DND-41 (cell line): ENCODE results near the gene HDAC4.

Experiments used
- ATAC-seq: fragments of 200-7000 bp; cut with Tn5 transposase; 3 replicates; pipeline ENCODE4 v1.9.1; 2021; ENCODE audit warnings: low read depth; ENCODE audit not compliant: insufficient read depth
- DNase-seq: peaks from one replicate; pipeline ENCODE4 v3.0.0-alpha.2; 2020
- H2AFZ ChIP-seq: 2 replicates; pipeline ENCODE4 v1.6.0; 2012; ENCODE audit warnings: low read depth, low read length
- H3K27ac ChIP-seq: 2 replicates; pipeline ENCODE4 v1.5.1; 2012; ENCODE audit warnings: low read length, inconsistent platforms
- H3K27me3 ChIP-seq: fragments of 200-600 bp; sonication (generic); 2 replicates; pipeline ENCODE4 v1.6.0; 2012; ENCODE audit warnings: low read length, mild to moderate bottlenecking, inconsistent platforms; ENCODE audit not compliant: insufficient read depth, poor library complexity
- H3K36me3 ChIP-seq: 2 replicates; pipeline ENCODE4 v1.5.1; 2012; ENCODE audit warnings: low read length, inconsistent platforms; ENCODE audit not compliant: insufficient read depth
- H3K4me1 ChIP-seq: 2 replicates; pipeline ENCODE4 v1.5.1; 2012; ENCODE audit warnings: mild to moderate bottlenecking, low read length; ENCODE audit not compliant: insufficient read depth
- H3K4me2 ChIP-seq: 2 replicates; pipeline ENCODE4 v1.6.0; 2012; ENCODE audit warnings: mild to moderate bottlenecking, moderate library complexity, low read length, inconsistent platforms; ENCODE audit not compliant: insufficient read depth
- H3K4me3 ChIP-seq, 2 experiments: fragments of 200-600 bp in 1 of 2; shearing (Covaris generic) in 1 of 2; 2 replicates each; pipeline ENCODE4 v1.5.1; 2012 to 2016; ENCODE audit warnings: inconsistent platforms in 2 of 2, low read length in 2 of 2, mild to moderate bottlenecking in 2 of 2, low read depth in 1 of 2, moderate library complexity in 1 of 2
- H3K79me2 ChIP-seq: 2 replicates; pipeline ENCODE4 v1.6.0; 2012; ENCODE audit warnings: low read length, inconsistent platforms; ENCODE audit not compliant: insufficient read depth
- H3K9ac ChIP-seq: 2 replicates; pipeline ENCODE4 v1.6.0; 2012; ENCODE audit warnings: low read depth, mild to moderate bottlenecking, inconsistent platforms, low read length, moderate library complexity
- H3K9me3 ChIP-seq: 2 replicates; pipeline ENCODE4 v1.5.1; 2012; ENCODE audit warnings: low read length, moderate library complexity, mild to moderate bottlenecking, inconsistent platforms; ENCODE audit not compliant: insufficient read depth, severe bottlenecking
- H4K20me1 ChIP-seq: 2 replicates; pipeline ENCODE4 v1.6.0; 2012; ENCODE audit warnings: low read length; ENCODE audit not compliant: insufficient read depth
- EZH2 ChIP-seq: IDR thresholded peaks from 3 replicates; pipeline ENCODE4 v1.6.1; 2012; ENCODE audit warnings: borderline replicate concordance, low read depth, mild to moderate bottlenecking, moderate library complexity, low read length, inconsistent platforms; ENCODE audit not compliant: severe bottlenecking
- TF ChIP-seq, protein P1 (sequence below): IDR thresholded peaks from 2 replicates; pipeline ENCODE4 v1.5.1; 2012; ENCODE audit warnings: borderline replicate concordance, low read length, moderate library complexity, mild to moderate bottlenecking; ENCODE audit not compliant: poor library complexity, severe bottlenecking; ENCODE audit errors: extremely low read depth

The HDAC4 gene

DNA sequence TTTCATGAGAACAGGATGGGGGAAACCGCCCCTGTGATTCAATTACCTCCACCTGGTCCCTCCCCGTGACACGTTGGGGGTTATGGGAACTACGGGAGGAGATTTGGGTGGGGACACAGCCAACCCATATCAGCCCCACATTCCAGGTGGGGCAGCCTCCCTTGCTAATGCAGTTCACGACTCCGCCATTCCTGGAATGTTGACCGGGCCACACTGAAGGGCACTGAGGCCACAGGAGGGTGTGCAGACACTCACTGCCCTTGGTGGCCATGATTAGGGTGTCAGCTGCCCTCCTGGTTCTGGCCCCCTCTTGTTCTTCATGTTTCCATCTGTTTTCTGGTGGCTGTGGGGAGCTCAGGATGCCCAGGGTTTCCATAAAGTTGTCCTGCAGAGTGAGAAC, 376.6 kb downstream of the HDAC4 start:
- Histone ChIP-seq H3K27ac (no peak overlapping the region), H3K9me3 (no peaks in the 10 kb centered on the region), H3K9ac (no peak overlapping the region), H3K4me1 (no peaks in the 10 kb centered on the region), H3K79me2 (no peaks in the 10 kb centered on the region), H3K36me3 (no peaks in the 10 kb centered on the region), H3K4me2 (no peak overlapping the region), H3K27me3 (peaks cover 51% of the 10 kb centered on the region), H2AFZ (no peak overlapping the region), H3K4me3 (no peak overlapping the region), H4K20me1 (no peaks in the 10 kb centered on the region)
- DNase-seq (no peak), ATAC-seq (no peak)
- TF ChIP-seq, protein P1, sequence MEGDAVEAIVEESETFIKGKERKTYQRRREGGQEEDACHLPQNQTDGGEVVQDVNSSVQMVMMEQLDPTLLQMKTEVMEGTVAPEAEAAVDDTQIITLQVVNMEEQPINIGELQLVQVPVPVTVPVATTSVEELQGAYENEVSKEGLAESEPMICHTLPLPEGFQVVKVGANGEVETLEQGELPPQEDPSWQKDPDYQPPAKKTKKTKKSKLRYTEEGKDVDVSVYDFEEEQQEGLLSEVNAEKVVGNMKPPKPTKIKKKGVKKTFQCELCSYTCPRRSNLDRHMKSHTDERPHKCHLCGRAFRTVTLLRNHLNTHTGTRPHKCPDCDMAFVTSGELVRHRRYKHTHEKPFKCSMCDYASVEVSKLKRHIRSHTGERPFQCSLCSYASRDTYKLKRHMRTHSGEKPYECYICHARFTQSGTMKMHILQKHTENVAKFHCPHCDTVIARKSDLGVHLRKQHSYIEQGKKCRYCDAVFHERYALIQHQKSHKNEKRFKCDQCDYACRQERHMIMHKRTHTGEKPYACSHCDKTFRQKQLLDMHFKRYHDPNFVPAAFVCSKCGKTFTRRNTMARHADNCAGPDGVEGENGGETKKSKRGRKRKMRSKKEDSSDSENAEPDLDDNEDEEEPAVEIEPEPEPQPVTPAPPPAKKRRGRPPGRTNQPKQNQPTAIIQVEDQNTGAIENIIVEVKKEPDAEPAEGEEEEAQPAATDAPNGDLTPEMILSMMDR = no peak
- TF ChIP-seq EZH2 = no peak

DNA sequence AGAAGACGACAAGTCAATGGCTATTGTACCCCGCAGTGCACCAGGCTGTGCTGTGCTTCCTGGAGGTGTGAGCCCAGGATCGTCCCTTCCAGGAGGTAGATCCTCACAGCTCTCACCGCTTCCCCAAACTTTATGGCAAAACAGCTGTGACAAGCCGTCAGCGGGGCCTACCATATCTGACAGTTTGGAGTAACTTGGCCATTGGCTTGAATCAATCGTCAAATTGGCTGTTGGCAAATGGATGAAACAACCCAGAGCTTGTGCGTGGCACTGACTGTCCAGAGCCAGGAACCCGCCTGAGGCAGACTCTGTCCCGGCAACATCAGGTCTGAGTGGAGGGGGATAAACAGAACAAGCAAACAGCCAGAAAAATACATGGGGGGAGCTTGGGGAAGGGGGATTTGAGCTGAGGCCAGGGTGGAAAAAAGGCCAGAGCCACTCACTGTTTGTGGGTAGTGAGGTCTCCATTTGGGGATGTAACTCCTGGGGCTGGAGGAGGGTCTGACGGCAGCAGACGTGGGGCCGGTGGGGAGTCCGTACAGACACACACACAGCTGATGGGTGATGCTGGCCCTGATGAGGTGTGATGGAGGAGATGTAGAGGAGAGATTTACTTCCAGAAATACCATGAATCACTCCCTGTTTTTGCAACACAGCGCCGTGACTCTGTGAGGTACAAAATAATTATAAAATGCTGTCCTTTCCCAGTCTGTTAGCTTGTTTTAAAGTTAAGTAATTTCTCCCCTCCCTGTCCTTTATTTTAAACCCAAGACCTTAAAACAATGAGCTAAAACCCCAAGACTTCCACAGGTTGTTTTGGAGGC, 378.2 kb downstream of the HDAC4 start:
- no peaks in the 10 kb centered on the region for H3K79me2 ChIP-seq
- H3K4me1 ChIP-seq = no peaks in the 10 kb centered on the region
- H4K20me1 ChIP-seq = no peaks in the 10 kb centered on the region
- no peak overlapping the region for H3K9ac ChIP-seq
- peaks cover 51% of the 10 kb centered on the region for H3K27me3 ChIP-seq
- ATAC-seq = no peak
- no peak for DNase-seq
- H3K27ac ChIP-seq = no peak overlapping the region
- TF ChIP-seq, protein P1 = no peak
- TF ChIP-seq EZH2 = no peak
- H3K4me2 ChIP-seq = no peak overlapping the region
- H2AFZ ChIP-seq = no peak overlapping the region
- H3K36me3 ChIP-seq = no peaks in the 10 kb centered on the region
- no peak overlapping the region for H3K4me3 ChIP-seq
- H3K9me3 ChIP-seq = no peaks in the 10 kb centered on the region

DNA sequence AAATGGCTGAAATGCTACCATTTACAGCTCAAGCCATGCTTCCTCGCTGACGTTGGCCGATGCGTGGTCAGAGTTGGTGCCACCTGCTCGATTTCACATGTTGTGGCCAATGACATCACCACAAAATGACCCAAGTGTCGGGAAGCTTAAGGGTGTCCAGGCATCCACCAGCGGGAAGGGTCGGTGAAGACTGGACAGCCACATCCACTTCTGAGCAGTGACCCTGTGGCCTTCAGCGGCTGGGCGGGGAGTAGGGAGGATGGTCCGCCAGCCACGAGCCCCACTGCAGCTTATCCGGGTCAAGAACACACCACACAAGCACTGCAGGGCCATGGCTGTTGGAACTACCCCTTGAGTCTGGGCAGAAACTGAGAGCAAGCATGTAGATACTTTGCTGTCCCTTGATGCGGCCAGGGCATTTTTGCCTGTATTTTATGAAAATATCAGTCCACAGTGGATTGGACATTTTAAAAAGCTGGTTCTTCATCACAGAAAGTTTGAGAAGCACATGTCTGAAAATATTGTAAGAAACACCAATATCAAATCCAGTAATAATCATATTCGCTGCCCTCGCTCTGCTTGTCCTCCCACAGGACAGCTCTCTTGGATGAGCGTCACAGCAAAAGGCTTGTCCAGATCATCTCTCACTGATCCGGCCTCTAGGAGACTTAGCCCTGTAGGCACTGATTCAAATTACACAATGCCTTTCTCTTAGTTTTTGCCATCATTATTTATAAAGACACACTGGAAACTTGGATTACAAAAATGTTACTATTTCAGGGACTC, 379.0 kb downstream of the HDAC4 start:
- Histone ChIP-seq H3K9ac (no peak overlapping the region), H3K27ac (no peak overlapping the region), H3K4me1 (no peaks in the 10 kb centered on the region), H3K79me2 (no peaks in the 10 kb centered on the region), H4K20me1 (no peaks in the 10 kb centered on the region), H3K27me3 (peaks cover 45% of the 10 kb centered on the region), H3K4me2 (no peak overlapping the region), H3K9me3 (no peaks in the 10 kb centered on the region), H3K4me3 (no peak overlapping the region), H2AFZ (no peak overlapping the region), H3K36me3 (no peaks in the 10 kb centered on the region)
- TF ChIP-seq, protein P1 = no peak
- TF ChIP-seq EZH2 = no peak
- no peak for DNase-seq
- ATAC-seq = no peak
